Neural cell (in vitro differentiated cells): ENCODE results near the gene CHCHD3. TPM values are rescaled to one million over a fixed set of nuclear protein-coding genes. Genes with fewer than 3 reads are reported as not detected.

ENCODE experiments used
- H2AFZ ChIP-seq: fragments of 200-600, 300-800 bp; sonication (generic), shearing (Covaris generic); 2 replicates; pipeline ENCODE4 v1.6.0; 2014; ENCODE audit warnings: low read depth, mild to moderate bottlenecking, antibody characterized with exemption, low read length, moderate library complexity
- H3F3A ChIP-seq: fragments of 200-600 bp; shearing (Covaris generic); 2 replicates; pipeline ENCODE4 v1.6.1; 2016; ENCODE audit warnings: mild to moderate bottlenecking, moderate library complexity, mixed read lengths, antibody characterized with exemption, low read length; ENCODE audit not compliant: insufficient read depth, poor library complexity, severe bottlenecking
- H3K27ac ChIP-seq: fragments of 200-600, 300-800 bp; sonication (generic), shearing (Covaris generic); 2 replicates; pipeline ENCODE4 v1.5.1; 2014; ENCODE audit warnings: mild to moderate bottlenecking, low read length, moderate library complexity
- H3K27me3 ChIP-seq: fragments of 300-800, 200-600 bp; sonication (generic), shearing (Covaris generic); 2 replicates; pipeline ENCODE4 v1.6.0; 2014; ENCODE audit warnings: mild to moderate bottlenecking, low read depth, low read length, moderate library complexity; ENCODE audit not compliant: insufficient read depth
- H3K36me3 ChIP-seq: fragments of 300-800, 200-600 bp; sonication (generic), shearing (Covaris generic); 2 replicates; pipeline ENCODE4 v1.5.1; 2014; ENCODE audit warnings: mild to moderate bottlenecking, antibody characterized with exemption, low read length, moderate library complexity; ENCODE audit not compliant: insufficient read depth
- H3K4me2 ChIP-seq: fragments of 300-800, 200-600 bp; sonication (generic), shearing (Covaris generic); 2 replicates; pipeline ENCODE4 v1.6.0; 2014; ENCODE audit warnings: mild to moderate bottlenecking, low read length
- H3K4me3 ChIP-seq: fragments of 300-800, 200-600 bp; sonication (generic), shearing (Covaris generic); 2 replicates; pipeline ENCODE4 v1.5.1; 2014; ENCODE audit warnings: mild to moderate bottlenecking, low read length, moderate library complexity
- H3K79me2 ChIP-seq: fragments of 200-600 bp; shearing (Covaris generic); replicated peaks from 2 replicates; pipeline ENCODE4 v1.6.0; 2014; ENCODE audit warnings: mild to moderate bottlenecking, low read length, moderate library complexity; ENCODE audit not compliant: insufficient read depth
- H3K9ac ChIP-seq: fragments of 300-800, 200-600 bp; sonication (generic), shearing (Covaris generic); 2 replicates; pipeline ENCODE4 v1.6.1; 2016; ENCODE audit warnings: mild to moderate bottlenecking, low read length, mixed read lengths
- H3K9me2 ChIP-seq: fragments of 200-600 bp; shearing (Covaris generic); 2 replicates; pipeline ENCODE4 v1.6.1; 2016; ENCODE audit warnings: mild to moderate bottlenecking, low read length, mixed read lengths; ENCODE audit not compliant: insufficient read depth
- H3K9me3 ChIP-seq: fragments of 200-600, 300-800 bp; sonication (generic), shearing (Covaris generic); 2 replicates; pipeline ENCODE4 v1.6.1; 2016; ENCODE audit warnings: mild to moderate bottlenecking, mixed run types, low read length, moderate library complexity, mixed read lengths
- H4K20me1 ChIP-seq: fragments of 200-600 bp; shearing (Covaris generic); 2 replicates; pipeline ENCODE4 v1.6.1; 2016; ENCODE audit warnings: mild to moderate bottlenecking, mixed run types; ENCODE audit not compliant: insufficient read depth
- EP300 ChIP-seq: fragments of 450-650 bp; conservative IDR thresholded peaks from 2 replicates; pipeline ENCODE4 v1.6.1; 2014; ENCODE audit warnings: antibody characterized with exemption, mild to moderate bottlenecking, moderate library complexity; ENCODE audit not compliant: poor library complexity, severe bottlenecking
- EZH2 ChIP-seq: fragments of 200-600, 300-800 bp; shearing (Covaris generic), sonication (generic); IDR thresholded peaks from 2 replicates; pipeline ENCODE4 v1.6.1; 2014; ENCODE audit warnings: antibody characterized with exemption, low read length, borderline replicate concordance, mild to moderate bottlenecking; ENCODE audit not compliant: insufficient read depth, poor library complexity, severe bottlenecking
- MXI1 ChIP-seq: fragments of 450-650 bp; conservative IDR thresholded peaks from 2 replicates; pipeline ENCODE4 v1.6.1; 2014; ENCODE audit warnings: antibody characterized with exemption, mild to moderate bottlenecking; ENCODE audit not compliant: poor library complexity, severe bottlenecking
- POLR2AphosphoS5 ChIP-seq: IDR thresholded peaks from 2 replicates; pipeline ENCODE4 v1.6.1; 2012
- RAD21 ChIP-seq: fragments of 450-650 bp; conservative IDR thresholded peaks from 2 replicates; pipeline ENCODE4 v1.6.1; 2014; ENCODE audit warnings: antibody characterized with exemption, mild to moderate bottlenecking, moderate library complexity
- SMC3 ChIP-seq: fragments of 450-650 bp; conservative IDR thresholded peaks from 2 replicates; pipeline ENCODE4 v1.6.1; 2014; ENCODE audit warnings: antibody characterized with exemption, mild to moderate bottlenecking, moderate library complexity; ENCODE audit not compliant: poor library complexity
- TAF1 ChIP-seq: IDR thresholded peaks from 2 replicates; pipeline ENCODE4 v1.6.1; 2012; ENCODE audit warnings: low read depth
- polyA plus RNA-seq: library from polyadenylated mRNA; depleted of rRNA; stranded (reverse); fragments of >200 nt; gene quantifications from 2 replicates; pipeline ENCODE4 v1.2.3, GENCODE V29; 2014
- TF ChIP-seq, protein P1 (sequence below): fragments of 450-650 bp; IDR thresholded peaks from 2 replicates; pipeline ENCODE4 v1.5.1; 2014; ENCODE audit warnings: antibody characterized with exemption, mild to moderate bottlenecking, moderate library complexity; ENCODE audit not compliant: poor library complexity, severe bottlenecking
- TF ChIP-seq, protein P2 (sequence below): IDR thresholded peaks from 2 replicates; pipeline ENCODE4 v1.6.1; 2012; ENCODE audit warnings: borderline replicate concordance

Gene CHCHD3
- polyA plus RNA-seq, 1 donor from 2014 or later, result 89.9 TPM

DNA sequence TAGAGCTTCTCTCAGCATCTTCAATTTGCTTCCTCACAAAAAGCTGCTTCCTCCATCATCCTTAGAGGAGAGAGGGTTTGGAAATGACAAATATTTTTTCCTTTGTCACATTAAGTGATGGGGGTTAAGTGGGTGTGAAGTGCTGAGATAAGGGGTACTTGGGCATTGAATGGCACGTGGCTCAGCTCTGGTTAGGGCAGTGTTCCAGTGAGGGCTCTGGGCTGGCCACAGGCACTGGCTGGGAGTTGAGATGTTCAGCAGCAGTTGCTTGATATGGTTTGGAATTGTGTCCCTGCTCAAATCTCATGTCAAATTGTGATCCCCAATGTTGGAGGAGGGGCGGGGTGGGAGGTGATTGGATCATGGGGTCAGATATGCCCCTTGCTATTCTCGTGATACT, 33.7 kb upstream of the CHCHD3 start:
- no peak overlapping the region for H3K4me2 ChIP-seq
- no peaks in the 10 kb centered on the region for H3K79me2 ChIP-seq
- H4K20me1 ChIP-seq, result no peaks in the 10 kb centered on the region
- no peak for TF ChIP-seq RAD21
- no peak for TF ChIP-seq TAF1
- TF ChIP-seq POLR2AphosphoS5, result no peak
- TF ChIP-seq, protein P1, sequence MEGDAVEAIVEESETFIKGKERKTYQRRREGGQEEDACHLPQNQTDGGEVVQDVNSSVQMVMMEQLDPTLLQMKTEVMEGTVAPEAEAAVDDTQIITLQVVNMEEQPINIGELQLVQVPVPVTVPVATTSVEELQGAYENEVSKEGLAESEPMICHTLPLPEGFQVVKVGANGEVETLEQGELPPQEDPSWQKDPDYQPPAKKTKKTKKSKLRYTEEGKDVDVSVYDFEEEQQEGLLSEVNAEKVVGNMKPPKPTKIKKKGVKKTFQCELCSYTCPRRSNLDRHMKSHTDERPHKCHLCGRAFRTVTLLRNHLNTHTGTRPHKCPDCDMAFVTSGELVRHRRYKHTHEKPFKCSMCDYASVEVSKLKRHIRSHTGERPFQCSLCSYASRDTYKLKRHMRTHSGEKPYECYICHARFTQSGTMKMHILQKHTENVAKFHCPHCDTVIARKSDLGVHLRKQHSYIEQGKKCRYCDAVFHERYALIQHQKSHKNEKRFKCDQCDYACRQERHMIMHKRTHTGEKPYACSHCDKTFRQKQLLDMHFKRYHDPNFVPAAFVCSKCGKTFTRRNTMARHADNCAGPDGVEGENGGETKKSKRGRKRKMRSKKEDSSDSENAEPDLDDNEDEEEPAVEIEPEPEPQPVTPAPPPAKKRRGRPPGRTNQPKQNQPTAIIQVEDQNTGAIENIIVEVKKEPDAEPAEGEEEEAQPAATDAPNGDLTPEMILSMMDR, result no peak
- TF ChIP-seq MXI1, result no peak
- TF ChIP-seq, protein P2, sequence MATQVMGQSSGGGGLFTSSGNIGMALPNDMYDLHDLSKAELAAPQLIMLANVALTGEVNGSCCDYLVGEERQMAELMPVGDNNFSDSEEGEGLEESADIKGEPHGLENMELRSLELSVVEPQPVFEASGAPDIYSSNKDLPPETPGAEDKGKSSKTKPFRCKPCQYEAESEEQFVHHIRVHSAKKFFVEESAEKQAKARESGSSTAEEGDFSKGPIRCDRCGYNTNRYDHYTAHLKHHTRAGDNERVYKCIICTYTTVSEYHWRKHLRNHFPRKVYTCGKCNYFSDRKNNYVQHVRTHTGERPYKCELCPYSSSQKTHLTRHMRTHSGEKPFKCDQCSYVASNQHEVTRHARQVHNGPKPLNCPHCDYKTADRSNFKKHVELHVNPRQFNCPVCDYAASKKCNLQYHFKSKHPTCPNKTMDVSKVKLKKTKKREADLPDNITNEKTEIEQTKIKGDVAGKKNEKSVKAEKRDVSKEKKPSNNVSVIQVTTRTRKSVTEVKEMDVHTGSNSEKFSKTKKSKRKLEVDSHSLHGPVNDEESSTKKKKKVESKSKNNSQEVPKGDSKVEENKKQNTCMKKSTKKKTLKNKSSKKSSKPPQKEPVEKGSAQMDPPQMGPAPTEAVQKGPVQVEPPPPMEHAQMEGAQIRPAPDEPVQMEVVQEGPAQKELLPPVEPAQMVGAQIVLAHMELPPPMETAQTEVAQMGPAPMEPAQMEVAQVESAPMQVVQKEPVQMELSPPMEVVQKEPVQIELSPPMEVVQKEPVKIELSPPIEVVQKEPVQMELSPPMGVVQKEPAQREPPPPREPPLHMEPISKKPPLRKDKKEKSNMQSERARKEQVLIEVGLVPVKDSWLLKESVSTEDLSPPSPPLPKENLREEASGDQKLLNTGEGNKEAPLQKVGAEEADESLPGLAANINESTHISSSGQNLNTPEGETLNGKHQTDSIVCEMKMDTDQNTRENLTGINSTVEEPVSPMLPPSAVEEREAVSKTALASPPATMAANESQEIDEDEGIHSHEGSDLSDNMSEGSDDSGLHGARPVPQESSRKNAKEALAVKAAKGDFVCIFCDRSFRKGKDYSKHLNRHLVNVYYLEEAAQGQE, result no peak
- no peak for TF ChIP-seq EP300
- TF ChIP-seq EZH2, result no peak
- TF ChIP-seq SMC3, result no peak
- no peaks in the 10 kb centered on the region for H3K27me3 ChIP-seq
- H3K9me3 ChIP-seq, result no peaks in the 10 kb centered on the region
- no peaks in the 10 kb centered on the region for H3F3A ChIP-seq
- no peak overlapping the region for H3K9ac ChIP-seq
- no peak overlapping the region for H2AFZ ChIP-seq
- H3K9me2 ChIP-seq, result no peaks in the 10 kb centered on the region
- no peak overlapping the region for H3K4me3 ChIP-seq
- no peak overlapping the region for H3K27ac ChIP-seq
- H3K36me3 ChIP-seq, result no peaks in the 10 kb centered on the region

DNA sequence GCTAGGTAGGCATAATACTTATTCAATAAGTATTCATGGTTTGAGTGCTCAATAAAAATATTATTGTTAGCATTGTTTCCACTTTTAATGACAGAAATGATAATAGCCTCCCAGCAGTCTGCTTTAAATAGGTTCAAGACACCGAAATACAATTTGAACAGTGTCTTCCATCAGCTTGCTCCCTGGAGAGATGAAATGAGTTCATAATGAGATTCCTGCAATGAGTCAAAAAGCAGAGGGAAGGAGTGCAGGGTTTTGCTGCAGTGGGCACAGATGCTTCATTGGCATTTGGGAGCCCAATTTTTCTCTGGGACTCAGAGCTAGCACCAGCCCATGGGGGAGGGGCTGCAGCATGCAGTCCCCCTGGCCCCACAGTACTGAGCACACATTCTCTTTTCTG, 32.6 kb upstream of the CHCHD3 start:
- H3K9me3 ChIP-seq, result no peaks in the 10 kb centered on the region
- H3K27me3 ChIP-seq, result no peaks in the 10 kb centered on the region
- H3K27ac ChIP-seq, result no peak overlapping the region
- H3K4me2 ChIP-seq, result no peak overlapping the region
- H3K9ac ChIP-seq, result no peak overlapping the region
- H3K79me2 ChIP-seq, result no peaks in the 10 kb centered on the region
- H4K20me1 ChIP-seq, result no peaks in the 10 kb centered on the region
- H3K9me2 ChIP-seq, result no peaks in the 10 kb centered on the region
- H2AFZ ChIP-seq, result no peak overlapping the region
- no peaks in the 10 kb centered on the region for H3F3A ChIP-seq
- no peak overlapping the region for H3K4me3 ChIP-seq
- no peaks in the 10 kb centered on the region for H3K36me3 ChIP-seq
- TF ChIP-seq, protein P1, result no peak
- TF ChIP-seq EP300, result no peak
- no peak for TF ChIP-seq RAD21
- TF ChIP-seq SMC3, result no peak
- no peak for TF ChIP-seq TAF1
- TF ChIP-seq MXI1, result no peak
- TF ChIP-seq, protein P2, result no peak
- no peak for TF ChIP-seq POLR2AphosphoS5
- no peak for TF ChIP-seq EZH2
